NCI-H2196 treated with DMSO at 0.1 percent for 48 hours (cell line): ENCODE measurements around the gene RELA.

Experiments used
- DNase-seq: peaks from one replicate; lab custom pipeline; 2025; ENCODE audit not compliant: unreplicated experiment; lab: John Stamatoyannopoulos, UW

RELA gene

DNA sequence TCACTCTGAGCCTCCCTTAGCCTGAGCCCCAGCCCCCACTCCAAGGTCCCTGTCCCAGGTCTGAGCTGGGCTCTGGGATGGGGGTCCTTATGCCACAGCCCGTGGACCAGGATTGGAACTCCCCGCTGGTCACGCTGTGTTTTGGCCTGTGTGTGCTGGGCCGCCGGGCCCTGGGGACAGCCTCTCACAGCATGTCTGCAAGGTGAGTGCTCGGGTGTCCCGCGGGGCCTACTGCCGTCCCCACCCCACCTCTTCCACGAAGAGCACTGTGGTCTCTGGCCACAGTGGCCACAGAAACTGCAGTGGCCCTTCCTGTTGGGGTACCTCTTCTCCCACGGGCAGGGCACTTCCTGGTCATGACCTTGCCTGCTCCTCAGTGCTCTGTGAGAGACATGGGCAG is 28.3 kb downstream of the RELA start:
- no peak for DNase-seq

DNA sequence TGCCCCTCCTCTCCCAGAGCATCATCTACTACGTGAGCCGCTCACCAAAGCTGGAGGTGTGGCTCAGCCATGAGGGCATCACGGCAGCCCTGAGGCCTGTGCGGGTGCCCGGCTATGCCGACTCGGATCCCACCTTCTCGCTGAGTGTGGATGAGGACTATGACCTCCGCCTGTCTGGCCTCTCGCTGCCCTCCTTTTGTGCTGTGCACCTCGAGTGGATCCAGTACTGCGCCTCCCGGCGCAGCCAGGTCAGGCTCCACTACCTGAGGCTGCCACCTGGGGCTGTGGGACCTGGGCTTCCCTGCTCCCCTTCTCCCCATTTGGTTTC is 28.6 kb downstream of the RELA start:
- DNase-seq, result no peak

DNA sequence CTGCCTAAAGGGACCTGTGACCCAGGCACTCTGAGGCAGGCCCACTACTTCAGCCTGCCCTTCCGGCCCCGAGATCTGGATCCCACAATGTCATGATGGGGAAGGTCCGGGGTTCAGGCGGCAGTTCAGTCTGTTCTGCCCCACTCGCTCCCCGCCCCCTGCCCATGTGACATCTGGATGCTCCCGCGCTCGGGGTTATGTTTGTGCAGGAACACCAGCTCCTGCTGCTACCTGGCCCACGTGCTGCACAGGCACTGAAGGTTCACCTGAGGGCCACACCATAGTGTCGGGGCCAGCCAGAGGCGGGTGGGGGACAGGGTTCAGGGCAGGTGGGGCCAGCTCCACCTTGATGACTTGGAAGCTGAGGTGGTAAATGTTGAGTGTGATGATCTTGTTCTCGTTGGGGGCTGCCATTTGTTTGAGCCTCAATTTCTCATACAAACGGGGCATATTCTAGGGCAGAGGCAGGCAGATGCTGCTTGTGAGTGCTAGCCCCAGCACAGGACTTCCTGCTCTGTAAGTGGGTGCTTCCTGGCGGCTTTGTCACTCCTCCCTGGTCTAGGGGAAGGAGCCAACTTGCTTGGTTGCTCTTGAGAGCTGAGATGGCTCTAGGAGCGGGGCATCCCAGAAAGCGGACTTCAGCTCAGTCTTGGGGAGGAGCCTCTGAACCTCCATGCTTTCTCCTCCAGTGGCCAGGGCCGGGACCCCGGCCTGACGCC is 29.2 kb downstream of the RELA start:
- DNase-seq, result no peak

DNA sequence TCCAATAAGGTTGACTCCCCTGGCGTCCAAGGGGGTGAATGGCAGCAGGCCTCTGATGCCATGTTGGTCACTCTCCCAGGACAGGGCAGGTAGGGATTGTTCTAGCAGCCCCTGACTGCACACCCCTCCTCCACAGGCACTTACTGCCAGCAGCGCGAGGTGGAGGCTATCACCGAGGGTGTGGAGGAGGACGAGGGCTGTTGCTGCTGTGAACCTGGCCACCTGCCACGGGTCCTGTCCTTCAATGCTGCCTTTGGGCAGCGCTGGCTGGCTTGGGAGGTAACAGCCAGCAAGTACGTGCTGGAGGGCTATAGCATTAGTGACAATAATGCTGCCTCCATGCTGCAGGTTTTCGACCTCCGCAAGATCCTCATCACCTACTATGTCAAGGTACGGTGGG is 32.5 kb downstream of the RELA start:
- DNase-seq, result no peak

DNA sequence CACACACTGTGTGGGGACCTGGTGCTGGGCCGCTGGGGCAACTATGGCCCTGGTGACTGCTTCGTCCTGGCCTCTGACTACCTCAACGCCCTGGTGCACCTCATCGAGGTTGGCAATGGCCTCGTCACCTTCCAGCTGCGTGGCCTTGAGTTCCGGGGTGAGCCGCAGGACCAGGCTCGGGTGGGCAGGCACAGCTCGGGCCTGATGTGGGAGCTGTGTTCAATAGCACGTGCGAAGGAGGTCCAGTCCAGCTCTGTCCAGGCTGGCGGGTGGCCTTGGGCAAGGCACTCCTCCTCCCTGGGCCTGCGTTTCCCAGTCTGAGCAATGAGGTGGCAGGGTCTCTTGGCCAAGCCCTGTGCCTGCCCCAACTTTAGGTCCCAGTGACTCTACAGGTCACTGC is 33.1 kb downstream of the RELA start:
- DNase-seq, result no peak

DNA sequence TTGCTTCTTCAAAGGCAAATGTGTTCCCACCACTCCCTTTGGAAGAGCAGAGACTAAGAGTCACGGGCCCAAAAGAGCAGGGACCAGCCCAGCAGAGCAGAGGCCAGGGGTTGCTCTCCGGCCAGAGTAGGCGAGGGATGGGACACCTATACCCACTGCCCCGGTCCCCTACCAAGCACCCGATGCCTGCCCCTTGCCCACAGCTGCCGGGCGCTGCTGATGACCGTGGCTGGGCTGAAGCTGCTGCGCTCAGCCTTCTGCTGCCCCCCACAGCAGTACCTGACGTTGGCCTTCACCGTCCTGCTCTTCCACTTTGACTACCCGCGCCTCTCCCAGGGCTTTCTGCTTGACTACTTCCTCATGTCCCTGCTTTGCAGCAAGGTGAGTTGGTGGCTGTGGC is 35.5 kb downstream of the RELA start:
- DNase-seq, result no peak

DNA sequence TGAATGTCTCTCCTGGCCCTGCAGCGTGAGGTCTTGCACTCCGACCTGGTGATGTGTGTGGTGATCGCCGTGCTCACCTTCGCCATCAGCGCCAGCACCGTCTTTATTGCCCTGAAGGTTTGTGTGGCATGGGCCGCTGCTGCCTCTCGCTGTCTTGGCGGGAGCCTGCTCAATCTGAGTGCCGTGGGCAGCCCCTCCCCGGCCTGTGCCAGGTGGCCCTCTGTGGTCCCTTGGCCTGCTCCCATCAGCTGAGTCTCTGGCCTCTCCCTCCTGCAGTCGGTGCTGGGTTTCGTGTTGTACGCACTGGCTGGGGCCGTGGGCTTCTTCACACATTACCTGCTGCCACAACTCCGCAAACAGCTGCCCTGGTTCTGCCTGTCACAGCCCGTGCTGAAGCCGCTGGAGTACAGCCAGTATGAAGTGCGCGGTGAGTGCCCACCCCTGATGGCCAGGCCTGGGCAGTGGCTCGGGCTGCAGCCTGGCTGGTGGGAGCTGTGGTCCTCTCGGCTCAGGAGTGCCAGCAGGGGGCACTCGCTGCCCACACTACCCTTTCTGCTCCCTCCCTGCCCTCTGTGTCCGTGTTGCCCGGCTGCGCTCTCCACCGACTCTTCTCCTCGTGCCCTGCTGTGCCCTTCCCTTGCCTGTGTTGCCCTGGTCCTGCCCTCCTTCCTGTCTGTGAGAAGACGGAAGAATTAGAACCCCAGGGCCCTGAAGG is 36.9 kb downstream of the RELA start:
- DNase-seq, result peak; percentile 19

DNA sequence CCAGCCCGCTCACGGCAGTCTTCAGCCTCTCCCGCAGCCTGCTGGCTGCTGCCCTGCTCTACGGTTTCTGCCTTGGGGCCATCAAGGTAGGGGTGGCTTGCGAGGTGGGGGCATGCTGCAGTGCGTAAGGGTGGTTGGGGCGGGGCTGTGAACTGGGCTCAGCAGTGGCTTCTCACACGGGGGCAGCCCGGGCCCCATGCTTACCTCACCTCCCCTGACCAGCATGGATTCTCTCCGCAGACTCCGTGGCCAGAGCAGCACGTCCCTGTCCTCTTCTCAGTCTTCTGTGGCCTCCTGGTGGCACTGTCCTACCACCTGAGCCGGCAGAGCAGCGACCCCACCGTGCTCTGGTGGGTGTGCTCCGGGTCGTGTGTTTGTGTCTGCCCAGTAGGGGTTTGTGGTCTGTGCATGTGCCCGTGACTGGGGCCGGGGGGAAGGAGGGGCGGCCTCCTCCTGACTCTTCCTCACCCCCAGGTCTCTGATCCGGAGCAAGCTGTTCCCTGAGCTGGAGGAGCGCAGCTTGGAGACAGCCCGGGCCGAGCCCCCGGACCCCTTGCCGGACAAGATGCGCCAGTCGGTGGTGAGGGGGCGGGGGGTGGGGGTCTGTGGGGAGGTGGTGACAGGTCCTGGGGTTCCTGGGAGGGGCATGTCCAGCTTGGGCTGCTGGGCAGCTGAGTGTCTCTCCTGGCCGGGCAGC is 37.6 kb downstream of the RELA start:
- no peak for DNase-seq

DNA sequence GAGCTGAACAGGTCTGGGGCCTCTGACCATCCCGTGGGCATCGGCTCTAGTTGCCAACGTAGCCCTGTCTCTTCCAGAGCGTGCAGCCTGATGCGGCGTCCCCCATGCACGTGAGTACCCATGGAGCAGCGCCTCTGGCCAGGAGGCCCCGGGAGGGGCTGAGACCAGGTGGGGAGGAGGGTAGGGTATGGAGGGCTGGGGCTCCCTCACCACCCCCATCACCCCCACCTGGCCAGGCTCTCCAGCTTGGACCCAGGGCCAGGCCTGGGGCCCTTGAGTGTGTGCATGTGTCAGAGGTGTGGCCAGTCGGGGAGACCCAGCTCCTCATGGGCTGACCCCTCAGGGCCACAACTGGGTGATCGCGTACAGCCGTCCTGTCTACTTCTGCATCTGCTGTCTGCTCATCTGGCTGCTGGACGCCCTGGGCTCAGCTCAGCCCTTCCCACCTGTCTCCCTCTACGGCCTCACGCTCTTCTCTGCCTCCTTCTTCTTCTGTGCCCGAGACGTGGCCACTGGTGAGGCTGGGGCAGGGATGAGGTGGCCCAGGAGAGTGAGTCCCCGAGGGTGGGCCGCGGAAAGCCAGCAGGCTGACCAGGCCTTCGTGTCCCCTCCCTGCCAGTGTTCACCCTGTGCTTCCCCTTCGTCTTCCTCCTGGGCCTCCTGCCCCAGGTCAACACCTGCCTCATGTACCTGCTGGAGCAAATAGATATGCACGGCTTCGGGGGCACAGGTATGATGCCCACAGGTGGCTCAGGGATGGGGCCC is 38.7 kb downstream of the RELA start:
- no peak for DNase-seq

DNA sequence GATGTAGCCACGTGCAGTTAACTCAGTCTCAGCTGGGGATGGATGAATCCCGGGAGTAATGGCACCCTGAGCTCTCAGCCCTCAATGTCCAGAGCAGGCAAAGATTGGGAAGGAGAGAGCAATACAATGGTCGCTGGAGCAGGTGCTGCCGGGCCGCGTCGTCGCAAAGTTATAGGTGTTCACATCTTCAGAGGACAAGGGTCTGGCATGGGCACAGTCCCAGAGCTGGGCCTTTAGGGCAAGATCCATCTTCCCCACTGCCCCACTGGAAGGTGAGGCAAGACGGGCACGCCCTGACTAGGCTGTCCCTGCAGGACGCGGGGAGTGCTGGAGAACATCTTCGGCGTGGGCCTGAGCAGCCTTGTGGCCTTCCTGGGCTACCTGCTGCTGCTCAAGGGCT is 39.5 kb downstream of the RELA start:
- DNase-seq, result no peak

DNA sequence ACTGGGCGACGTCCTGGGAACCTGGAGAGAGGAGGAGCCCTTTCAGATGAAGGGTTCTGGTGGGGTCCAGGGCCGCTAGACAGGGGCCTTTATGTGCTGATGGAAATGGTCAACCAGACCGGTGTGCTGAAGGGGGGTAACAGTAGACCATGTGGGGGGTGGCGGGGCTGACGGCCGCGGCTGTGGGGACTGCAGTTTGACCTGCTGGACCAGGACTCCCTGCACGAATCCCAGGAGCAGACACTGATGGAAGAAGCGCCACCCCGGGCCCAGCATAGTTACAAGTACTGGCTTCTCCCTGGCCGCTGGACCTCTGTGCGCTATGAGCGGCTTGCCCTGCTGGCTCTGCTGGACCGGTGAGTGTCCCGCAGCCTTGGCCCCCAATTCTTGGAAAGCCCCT is 40.7 kb downstream of the RELA start:
- DNase-seq, result no peak

DNA sequence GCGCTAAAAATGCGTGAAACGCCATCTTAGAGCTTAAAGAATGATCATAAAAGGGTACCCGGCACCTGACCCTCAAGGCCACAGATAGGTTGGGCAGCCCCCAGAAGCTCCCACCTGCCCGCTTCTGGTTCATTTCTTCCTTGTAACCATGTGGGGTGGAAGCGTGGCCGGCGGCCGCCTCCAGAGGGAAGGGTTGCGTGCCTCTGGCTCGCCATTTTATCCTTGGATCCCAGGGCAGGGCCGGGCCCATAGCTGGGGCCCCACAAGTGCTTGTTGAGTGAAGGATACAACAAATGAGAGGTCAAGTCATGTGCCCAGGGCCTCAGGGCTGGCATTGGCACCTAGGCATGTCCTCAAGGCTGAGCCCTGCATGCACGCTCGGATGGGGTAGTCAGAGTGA is 41.3 kb downstream of the RELA start:
- DNase-seq, result no peak

DNA sequence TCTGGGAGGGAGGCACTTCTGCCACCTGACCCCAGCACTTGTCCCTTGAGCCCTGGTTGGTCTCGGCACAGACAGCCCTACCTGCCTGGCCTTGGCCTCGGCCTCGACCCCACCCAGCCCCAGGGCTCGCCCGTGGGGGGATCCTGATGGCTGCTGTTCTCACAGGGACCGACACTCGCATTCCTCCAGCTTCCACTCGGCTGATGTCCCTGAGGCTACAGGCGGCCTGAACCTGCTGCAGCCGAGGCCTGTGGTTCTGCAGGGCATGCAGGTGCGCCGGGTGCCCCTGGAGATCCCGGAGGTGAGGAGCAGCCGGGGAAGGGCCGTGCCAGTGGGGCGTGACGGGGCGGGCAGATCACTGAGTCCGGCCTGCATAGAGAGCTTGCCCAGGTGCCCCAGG is 42.0 kb downstream of the RELA start:
- DNase-seq, result no peak

DNA sequence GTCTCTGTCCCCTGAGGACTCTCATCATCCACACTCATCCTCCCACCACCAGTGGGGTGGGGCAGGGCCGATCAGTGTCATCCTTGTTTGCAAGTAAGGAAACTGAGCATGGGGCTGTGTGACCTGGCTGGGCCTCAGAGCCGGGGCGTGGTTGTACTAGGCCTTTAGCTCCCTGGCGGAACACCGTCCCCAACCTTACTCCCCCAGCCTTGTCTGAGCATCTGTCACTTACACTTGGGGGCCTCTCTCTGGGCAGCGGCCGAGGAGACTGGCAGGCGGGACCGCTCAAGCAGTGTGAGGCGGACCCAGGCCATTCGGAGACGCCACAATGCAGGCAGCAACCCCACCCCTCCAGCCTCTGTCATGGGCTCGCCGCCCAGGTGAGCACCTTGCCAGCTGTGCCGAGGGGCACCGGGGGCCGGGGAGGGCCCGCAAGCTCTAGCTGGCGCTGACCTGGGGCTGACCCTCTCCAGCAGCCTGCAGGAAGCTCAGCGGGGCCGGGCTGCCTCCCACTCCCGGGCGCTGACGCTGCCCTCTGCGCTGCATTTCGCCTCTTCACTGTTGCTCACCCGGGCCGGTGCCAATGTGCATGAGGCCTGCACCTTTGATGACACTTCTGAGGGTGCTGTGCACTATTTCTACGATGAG is 43.3 kb downstream of the RELA start:
- no peak for DNase-seq

DNA sequence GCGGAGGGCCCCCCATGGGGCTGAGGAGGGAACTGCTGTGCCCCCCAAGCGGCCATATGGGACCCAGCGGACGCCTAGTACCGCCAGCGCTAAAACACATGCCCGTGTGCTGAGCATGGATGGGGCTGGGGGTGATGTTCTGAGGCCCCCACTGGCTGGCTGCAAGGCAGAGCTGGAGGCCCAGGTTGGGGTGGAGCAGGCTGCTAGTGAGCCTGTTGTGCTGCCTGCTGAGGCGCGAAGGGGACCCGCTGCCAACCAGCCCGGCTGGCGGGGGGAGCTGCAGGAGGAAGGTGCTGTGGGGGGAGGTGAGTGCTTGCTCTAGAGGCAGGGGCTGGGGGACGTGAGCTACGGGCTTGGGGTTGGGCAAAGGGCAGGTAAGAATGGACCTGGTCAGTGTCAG is 44.0 kb downstream of the RELA start:
- no peak for DNase-seq

DNA sequence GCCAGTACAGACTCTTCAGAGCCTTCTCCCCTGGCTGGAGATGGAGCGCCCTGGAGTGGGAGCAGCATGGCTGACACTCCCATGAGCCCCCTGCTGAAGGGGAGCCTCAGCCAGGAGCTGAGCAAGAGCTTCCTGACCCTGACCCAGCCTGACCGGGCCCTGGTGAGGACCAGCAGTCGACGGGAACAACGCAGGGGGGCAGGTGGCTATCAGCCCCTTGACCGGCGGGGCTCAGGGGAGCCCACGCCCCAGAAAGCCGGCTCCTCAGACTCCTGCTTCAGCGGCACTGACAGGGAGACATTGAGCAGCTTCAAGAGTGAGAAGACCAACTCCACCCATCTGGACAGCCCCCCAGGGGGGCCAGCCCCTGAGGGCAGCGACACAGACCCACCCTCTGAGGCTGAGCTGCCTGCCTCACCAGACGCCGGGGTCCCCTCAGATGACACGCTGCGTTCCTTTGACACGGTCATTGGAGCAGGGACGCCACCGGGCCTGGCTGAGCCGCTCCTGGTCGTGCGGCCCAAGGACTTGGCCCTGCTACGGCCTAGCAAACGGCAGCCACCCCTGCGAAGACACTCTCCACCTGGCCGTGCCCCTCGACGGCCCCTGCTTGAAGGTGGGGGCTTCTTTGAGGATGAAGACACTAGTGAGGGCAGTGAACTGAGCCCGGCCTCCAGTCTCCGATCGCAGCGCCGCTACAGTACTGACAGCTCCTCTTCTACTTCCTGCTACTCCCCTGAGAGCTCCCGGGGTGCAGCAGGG is 44.5 kb downstream of the RELA start:
- no peak for DNase-seq

DNA sequence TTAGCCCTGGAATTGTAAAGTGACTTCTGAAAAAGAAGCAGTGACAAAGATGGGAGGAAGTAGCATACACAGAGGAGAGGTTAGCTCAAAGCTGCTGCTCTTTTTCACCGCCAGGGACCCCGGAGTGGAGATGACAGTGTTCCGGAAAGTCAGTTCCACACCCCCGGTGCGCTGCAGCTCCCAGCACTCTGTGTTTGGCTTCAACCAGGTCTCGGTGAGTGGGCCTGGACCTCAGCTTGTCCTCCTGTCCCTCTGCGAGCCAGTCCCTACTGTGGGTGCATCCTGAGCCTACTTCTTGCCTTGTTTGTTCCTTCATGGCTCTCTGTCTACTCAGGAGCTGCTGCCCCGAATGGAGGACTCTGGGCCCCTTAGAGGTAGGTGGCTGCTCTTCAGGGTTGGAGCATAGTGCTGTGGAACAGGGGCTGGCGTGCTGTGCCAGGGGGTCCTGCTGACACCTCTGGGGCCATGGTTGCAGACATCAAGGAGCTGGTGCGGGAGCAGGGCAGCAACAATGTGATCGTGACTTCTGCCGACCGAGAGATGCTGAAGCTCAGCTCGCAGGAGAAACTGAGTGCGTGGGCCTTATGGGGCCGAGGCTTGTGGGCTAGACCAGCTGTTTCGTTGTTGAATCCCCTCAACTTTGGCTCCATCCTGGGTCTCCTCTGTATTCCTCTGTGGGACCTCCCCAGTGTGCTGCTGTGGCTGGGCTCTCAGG is 45.4 kb downstream of the RELA start:
- no peak for DNase-seq

DNA sequence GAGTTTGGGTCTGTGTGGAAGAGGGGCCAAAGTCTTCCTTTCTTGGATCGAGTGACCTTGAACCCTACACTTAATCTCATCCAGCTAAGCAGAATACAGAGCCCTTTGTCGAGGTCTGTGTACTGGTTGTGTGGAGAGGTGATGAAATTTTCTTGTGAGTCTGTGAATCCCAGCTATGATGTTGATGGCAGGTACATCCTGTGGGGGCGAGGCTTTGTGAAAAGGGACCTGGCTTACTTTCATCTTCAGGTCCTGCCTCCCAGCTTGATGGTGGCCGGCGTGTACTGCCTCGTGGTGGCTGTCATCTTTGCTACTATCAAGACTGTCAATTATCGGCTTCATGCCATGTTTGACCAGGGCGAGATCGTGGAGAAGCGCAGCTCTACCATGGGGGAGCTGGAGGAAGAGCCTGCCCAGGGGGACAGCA is 46.1 kb downstream of the RELA start:
- no peak for DNase-seq

DNA sequence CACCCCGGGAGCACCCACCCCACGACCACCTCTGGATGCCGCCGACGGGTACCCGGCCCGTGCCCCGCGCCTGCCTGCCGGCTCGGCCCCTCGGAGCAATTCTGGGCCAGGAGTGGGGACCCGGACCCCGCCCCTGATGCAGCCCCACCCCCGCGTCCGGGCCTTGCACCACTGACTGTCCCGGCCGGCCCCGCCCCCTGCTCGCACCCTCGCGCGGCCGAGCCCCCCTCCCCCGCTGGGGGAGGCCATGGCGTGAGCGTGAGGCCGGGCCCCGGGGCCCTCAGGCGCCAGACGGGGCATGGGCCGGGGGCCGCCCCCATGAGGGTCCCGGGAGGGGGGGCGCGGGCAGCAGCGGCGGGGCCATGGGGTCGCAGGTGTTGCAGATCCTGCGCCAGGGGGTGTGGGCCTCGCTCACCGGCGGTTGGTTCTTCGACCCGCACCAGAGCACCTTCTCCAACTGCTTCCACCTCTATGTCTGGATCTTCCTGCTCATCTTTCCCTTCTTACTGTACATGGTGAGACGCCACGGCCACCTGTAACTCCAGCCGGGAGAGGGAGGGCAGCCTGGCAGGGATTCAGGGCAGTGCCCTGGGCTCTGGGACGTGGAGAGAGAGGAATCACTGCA is 46.7 kb downstream of the RELA start:
- no peak for DNase-seq
